Left cardiac atrium (tissue), 4 donors: ENCODE results near the gene KLHDC4. TPM values are rescaled to one million over a fixed set of nuclear protein-coding genes. Genes with fewer than 3 reads are reported as not detected.
A peak's percentile ranks its signal among the peaks of the same experiment; 100 is the strongest.
"Not testable (repeated sequence)": the region's sequence is repeated elsewhere in the genome, so short reads cannot be mapped to it uniquely, and the experiment has no call there.

Source experiments
- ATAC-seq, 2 donors: fragments of 200-7000 bp; cut with Tn5 transposase; one replicate each; pipeline ENCODE4 v1.9.1; 2020; ENCODE audit warnings: mild to moderate bottlenecking in 2 of 2, moderate library complexity in 2 of 2
- DNase-seq: peaks from one replicate; pipeline ENCODE4 v3.0.0-alpha.2; 2020
- intact Hi-C, 2 donors: fragments of 100-400 bp; cut with DNase I; formaldehyde crosslinking; loops; one replicate each; pipeline versions ENCODE4 v1.14.1 to v1.15.1; 2022 to 2023
- total RNA-seq, 2 donors: library from RNA; stranded (reverse); fragmentation: NEBNext Ultra II Directional; extraction: Animal tissue kit (Norgen Biotek cat#: 25700); gene quantifications; one replicate each; pipeline ENCODE4 v1.2.1, GENCODE V29; 2021
- donor health status: DM: no; HTN: yes; CAD: no.
- donor health status: DM: no; HTN: yes; CAD: no; lungs with severe emphysema.
- donor health status: DM: yes; HTN: yes; CAD: no.
- donor health status: Dilated cardiomyopathy.

KLHDC4 gene
- total RNA-seq, 2 donors from 2014 or later: 11.4 to 18.0 TPM

GRCh38 chr16:87691686-87692079, 74.1 kb downstream of the KLHDC4 start:
- ATAC-seq (no peak), DNase-seq (no peak)

GRCh38 chr16:87690911-87691685, 74.7 kb downstream of the KLHDC4 start:
- ATAC-seq: peak in 1 of 2 donors; percentile 12
- no peak for DNase-seq
- intact Hi-C loops: no loop called here

More at GRCh38 chr16:87691686-87692079, 74.1 kb downstream of the KLHDC4 start:
- intact Hi-C loops: no loop called here

GRCh38 chr16:87689956-87690465, 75.8 kb downstream of the KLHDC4 start:
- no peak for DNase-seq
- intact Hi-C loops: no loop called here
- no peak for ATAC-seq

GRCh38 chr16:87688876-87689815, 76.6 kb downstream of the KLHDC4 start:
- ATAC-seq: no peak
- intact Hi-C loops: no loop called here

GRCh38 chr16:87687998-87688529, 77.7 kb downstream of the KLHDC4 start:
- ATAC-seq (no peak), DNase-seq (no peak)
- intact Hi-C loops: no loop called here

More at GRCh38 chr16:87688876-87689815, 76.6 kb downstream of the KLHDC4 start:
- DNase-seq: no peak

- DNase-seq: no peak
- intact Hi-C loops: no loop called here
- no peak for ATAC-seq
These were observed 78.5 kb downstream of the KLHDC4 start for GRCh38 chr16:87687126-87687910.

GRCh38 chr16:87686697-87687096, 79.1 kb downstream of the KLHDC4 start:
- intact Hi-C loops: no loop called here
- ATAC-seq: no peak
- no peak for DNase-seq

- intact Hi-C loops: no loop called here
These were observed 80.0 kb downstream of the KLHDC4 start for GRCh38 chr16:87685766-87686165.

GRCh38 chr16:87685405-87685755, 80.4 kb downstream of the KLHDC4 start:
- intact Hi-C loops: no loop called here
- DNase-seq: no peak
- no peak for ATAC-seq

More at GRCh38 chr16:87685766-87686165, 80.0 kb downstream of the KLHDC4 start:
- ATAC-seq: no peak
- no peak for DNase-seq

- DNase-seq: no peak
These were observed 80.9 kb downstream of the KLHDC4 start for GRCh38 chr16:87684711-87685404.

GRCh38 chr16:87684106-87684677, 81.6 kb downstream of the KLHDC4 start:
- ATAC-seq: no peak
- no peak for DNase-seq
- intact Hi-C loops: no loop called here

More at GRCh38 chr16:87684711-87685404, 80.9 kb downstream of the KLHDC4 start:
- intact Hi-C loops: no loop called here
- no peak for ATAC-seq

GRCh38 chr16:87682852-87683399, 82.9 kb downstream of the KLHDC4 start:
- no peak for ATAC-seq
- intact Hi-C loops: no loop called here
- no peak for DNase-seq

GRCh38 chr16:87681981-87682570, 83.7 kb downstream of the KLHDC4 start:
- ATAC-seq: no peak

GRCh38 chr16:87681051-87681602, 84.7 kb downstream of the KLHDC4 start:
- intact Hi-C loops, ATAC-seq, DNase-seq: not testable (repeated sequence)

More at GRCh38 chr16:87681981-87682570, 83.7 kb downstream of the KLHDC4 start:
- intact Hi-C loops: no loop called here
- no peak for DNase-seq

- intact Hi-C loops: no loop called here
- no peak for DNase-seq
- no peak for ATAC-seq
These were observed 85.5 kb downstream of the KLHDC4 start for GRCh38 chr16:87680272-87680644.

GRCh38 chr16:87679593-87680271, 86.1 kb downstream of the KLHDC4 start:
- ATAC-seq (no peak), DNase-seq (no peak)
- intact Hi-C loops: no loop called here
